H9 (cell line): Measurements from ENCODE around the gene CDKAL1. TPM values are rescaled to one million over a fixed set of nuclear protein-coding genes. Genes with fewer than 3 reads are reported as not detected.

ENCODE experiments used
- DNase-seq: peaks from one replicate; pipeline ENCODE4 v3.0.0-alpha.2; 2017
- H2AFZ ChIP-seq: one replicate; pipeline ENCODE4 v1.6.1; 2013; ENCODE audit warnings: mild to moderate bottlenecking, low read length, control low read depth, moderate library complexity
- H2AK5ac ChIP-seq: 2 replicates; pipeline ENCODE4 v1.6.1; 2013; ENCODE audit warnings: low read length, control low read depth, mixed read lengths; ENCODE audit not compliant: insufficient read length
- H2BK120ac ChIP-seq: one replicate; pipeline ENCODE4 v1.6.1; 2013; ENCODE audit warnings: low read depth, mild to moderate bottlenecking, low read length, control low read depth, inconsistent platforms; ENCODE audit not compliant: poor library complexity, severe bottlenecking
- H2BK12ac ChIP-seq: 2 replicates; pipeline ENCODE4 v1.6.1; 2013; ENCODE audit warnings: low read length, control low read depth, mixed read lengths, low read depth; ENCODE audit not compliant: insufficient read length
- H2BK15ac ChIP-seq: 2 replicates; pipeline ENCODE4 v1.6.1; 2013; ENCODE audit warnings: low read depth, low read length, control low read depth
- H2BK20ac ChIP-seq: one replicate; pipeline ENCODE4 v1.6.1; 2013; ENCODE audit warnings: low read depth, mild to moderate bottlenecking, low read length, control low read depth, inconsistent platforms; ENCODE audit not compliant: poor library complexity, severe bottlenecking
- H2BK5ac ChIP-seq: 2 replicates; pipeline ENCODE4 v1.6.1; 2013; ENCODE audit warnings: low read length, control low read depth, mixed read lengths; ENCODE audit not compliant: insufficient read length
- H3K14ac ChIP-seq: 2 replicates; pipeline ENCODE4 v1.6.1; 2013; ENCODE audit warnings: low read length, control low read depth; ENCODE audit not compliant: insufficient read depth
- H3K18ac ChIP-seq: 2 replicates; pipeline ENCODE4 v1.6.1; 2013; ENCODE audit warnings: low read depth, mild to moderate bottlenecking, mixed read lengths, low read length, control low read depth; ENCODE audit not compliant: insufficient read length
- H3K23ac ChIP-seq: 2 replicates; pipeline ENCODE4 v1.6.1; 2013; ENCODE audit warnings: low read length, control low read depth, mixed read lengths, low read depth; ENCODE audit not compliant: insufficient read length
- H3K23me2 ChIP-seq: 2 replicates; pipeline ENCODE4 v1.6.1; 2013; ENCODE audit warnings: low read depth, mild to moderate bottlenecking, mixed read lengths, low read length, control low read depth; ENCODE audit not compliant: insufficient read length, poor library complexity, severe bottlenecking
- H3K27ac ChIP-seq: 2 replicates; pipeline ENCODE4 v1.5.1; 2013; ENCODE audit warnings: low read length, control low read depth, mixed read lengths, low read depth; ENCODE audit not compliant: insufficient read length
- H3K27me3 ChIP-seq: 2 replicates; pipeline ENCODE4 v1.6.1; 2013; ENCODE audit warnings: low read length, control low read depth, inconsistent platforms; ENCODE audit not compliant: insufficient read depth
- H3K4ac ChIP-seq: 2 replicates; pipeline ENCODE4 v1.6.1; 2013; ENCODE audit warnings: low read depth, mild to moderate bottlenecking, control low read depth, inconsistent platforms, low read length, moderate library complexity
- H3K4me1 ChIP-seq: 2 replicates; pipeline ENCODE4 v1.6.1; 2013; ENCODE audit warnings: low read length, control low read depth, inconsistent platforms; ENCODE audit not compliant: insufficient read depth
- H3K4me2 ChIP-seq: 2 replicates; pipeline ENCODE4 v1.6.1; 2013; ENCODE audit warnings: low read length, control low read depth, mixed read lengths; ENCODE audit not compliant: insufficient read length, insufficient read depth
- H3K56ac ChIP-seq: 2 replicates; pipeline ENCODE4 v1.6.1; 2013; ENCODE audit warnings: low read depth, mild to moderate bottlenecking, mixed read lengths, low read length, control low read depth; ENCODE audit not compliant: insufficient read length
- H3K79me1 ChIP-seq: 2 replicates; pipeline ENCODE4 v1.6.1; 2013; ENCODE audit warnings: low read depth, mild to moderate bottlenecking, moderate library complexity, low read length, control low read depth, inconsistent platforms; ENCODE audit not compliant: insufficient read depth, poor library complexity, severe bottlenecking
- H3K79me2 ChIP-seq: 2 replicates; pipeline ENCODE4 v1.6.1; 2013; ENCODE audit warnings: low read length, control low read depth, inconsistent platforms; ENCODE audit not compliant: insufficient read depth
- H3K9ac ChIP-seq: 2 replicates; pipeline ENCODE4 v1.6.1; 2013; ENCODE audit warnings: low read length, control low read depth, mixed read lengths; ENCODE audit not compliant: insufficient read length; ENCODE audit errors: extremely low read depth
- H3K9me3 ChIP-seq: one replicate; pipeline ENCODE4 v1.6.1; 2013; ENCODE audit warnings: low read depth, low read length, inconsistent platforms; ENCODE audit not compliant: control insufficient read depth
- H3T11ph ChIP-seq: one replicate; pipeline ENCODE4 v1.6.1; 2013; ENCODE audit warnings: mild to moderate bottlenecking, low read length, control low read depth, inconsistent platforms
- H4K20me1 ChIP-seq: one replicate; pipeline ENCODE4 v1.6.1; 2013; ENCODE audit not compliant: control insufficient read depth, insufficient read length, insufficient read depth
- H4K5ac ChIP-seq: 2 replicates; pipeline ENCODE4 v1.6.1; 2013; ENCODE audit warnings: low read depth, mild to moderate bottlenecking, mixed read lengths, low read length, control low read depth; ENCODE audit not compliant: insufficient read length
- H4K8ac ChIP-seq: replicated peaks from 2 replicates; pipeline ENCODE4 v1.6.1; 2013; ENCODE audit warnings: low read length, control low read depth, mixed read lengths, low read depth; ENCODE audit not compliant: insufficient read length
- H4K91ac ChIP-seq: 2 replicates; pipeline ENCODE4 v1.6.1; 2013; ENCODE audit warnings: low read depth, mild to moderate bottlenecking, moderate library complexity, mixed read lengths, low read length, control low read depth; ENCODE audit not compliant: insufficient read length
- H3K27ac Mint-ChIP-seq, 3 experiments: 2 replicates in 2 of 3; 3 replicates in 1 of 3; pipeline ENCODE4 v1.8.0; 2020 to 2021; ENCODE audit warnings: mixed read lengths in 3 of 3, mild to moderate bottlenecking in 1 of 3, moderate library complexity in 1 of 3
- H3K27me3 Mint-ChIP-seq: 2 replicates; pipeline ENCODE4 v1.8.0; 2021; ENCODE audit warnings: low read depth, mild to moderate bottlenecking, moderate library complexity, mixed read lengths
- H3K36me3 Mint-ChIP-seq, 3 experiments: 2 replicates in 2 of 3; 3 replicates in 1 of 3; pipeline ENCODE4 v1.8.0; 2020 to 2021; ENCODE audit warnings: low read depth in 3 of 3, mixed read lengths in 3 of 3; ENCODE audit not compliant: insufficient read depth in 1 of 3
- H3K4me1 Mint-ChIP-seq, 2 experiments: 2 replicates each; pipeline ENCODE4 v1.8.0; 2020; ENCODE audit warnings: mixed read lengths in 2 of 2
- H3K4me3 Mint-ChIP-seq, 2 experiments: 2 replicates in 1 of 2; 3 replicates in 1 of 2; pipeline ENCODE4 v1.8.0; 2020 to 2021; ENCODE audit warnings: mild to moderate bottlenecking in 2 of 2, mixed read lengths in 2 of 2, moderate library complexity in 1 of 2
- H3K9me3 Mint-ChIP-seq, 2 experiments: 2 replicates in 1 of 2; 3 replicates in 1 of 2; pipeline ENCODE4 v1.8.0; 2020; ENCODE audit warnings: mild to moderate bottlenecking in 2 of 2, mixed read lengths in 2 of 2, moderate library complexity in 1 of 2
- WGBS: extraction: QIAGEN DNeasy Blood & Tissue Kit; methylation state at CpG from one replicate; pipeline ENCODE4 v1.1.7; 2013; ENCODE audit warnings: missing lambda C conversion rate, low lambda C conversion rate, mixed read lengths; ENCODE audit not compliant: insufficient read length; ENCODE audit errors: extremely low coverage; 5-methylcytosine and 5-hydroxymethylcytosine counted together
- total RNA-seq: library from RNA; stranded (reverse); gene quantifications from 2 replicates; pipeline ENCODE4 v1.2.1, GENCODE V29; 2021
- TF ChIP-seq, protein P1 (sequence below): fragments of 200-600 bp; sonication (generic); conservative IDR thresholded peaks from 3 replicates; pipeline ENCODE4 v1.8.0; 2021; ENCODE audit warnings: antibody characterized with exemption, mild to moderate bottlenecking

Gene CDKAL1
- total RNA-seq, 1 experiment from 2014 or later, result 23.0 TPM

DNA sequence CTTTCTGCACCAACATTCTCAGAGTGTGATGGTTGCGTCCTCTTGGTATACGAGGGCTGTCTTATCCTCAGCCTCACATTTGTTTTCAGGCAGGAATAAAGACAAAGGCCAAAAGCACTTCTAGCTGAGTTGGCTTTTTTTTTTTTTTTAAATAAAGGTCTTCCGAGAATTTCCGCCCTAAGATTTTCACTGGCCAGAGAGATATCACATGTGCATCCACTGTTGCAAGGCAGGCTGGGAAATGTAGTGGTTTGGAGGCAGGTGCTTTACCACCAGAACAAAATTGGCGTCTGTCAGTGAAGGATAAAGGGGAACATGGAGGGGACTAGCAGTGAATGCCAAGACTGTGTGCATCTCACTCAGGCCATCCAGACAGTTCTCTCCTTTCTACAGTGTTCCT lies 724.4 kb downstream of the CDKAL1 start:
- peaks cover 0 to 8% of the 10 kb centered on the region in 2 experiments; a peak in 3 of 5 replicates for H3K9me3 Mint-ChIP-seq

More for the DNA sequence above, 724.4 kb downstream of the CDKAL1 start:
- no peak overlapping the region for H3K27ac Mint-ChIP-seq
- H3K4me3 Mint-ChIP-seq, result no peak overlapping the region
- no peaks in the 10 kb centered on the region for H3K4me1 ChIP-seq
- no peak overlapping the region for H4K8ac ChIP-seq
- H3K9ac ChIP-seq, result no peak overlapping the region
- no peak overlapping the region for H3K18ac ChIP-seq
- no peak overlapping the region for H3K4me2 ChIP-seq
- no peaks in the 10 kb centered on the region for H3K79me1 ChIP-seq
- H4K20me1 ChIP-seq, result no peaks in the 10 kb centered on the region
- no peak overlapping the region for H4K5ac ChIP-seq
- TF ChIP-seq, protein P1, sequence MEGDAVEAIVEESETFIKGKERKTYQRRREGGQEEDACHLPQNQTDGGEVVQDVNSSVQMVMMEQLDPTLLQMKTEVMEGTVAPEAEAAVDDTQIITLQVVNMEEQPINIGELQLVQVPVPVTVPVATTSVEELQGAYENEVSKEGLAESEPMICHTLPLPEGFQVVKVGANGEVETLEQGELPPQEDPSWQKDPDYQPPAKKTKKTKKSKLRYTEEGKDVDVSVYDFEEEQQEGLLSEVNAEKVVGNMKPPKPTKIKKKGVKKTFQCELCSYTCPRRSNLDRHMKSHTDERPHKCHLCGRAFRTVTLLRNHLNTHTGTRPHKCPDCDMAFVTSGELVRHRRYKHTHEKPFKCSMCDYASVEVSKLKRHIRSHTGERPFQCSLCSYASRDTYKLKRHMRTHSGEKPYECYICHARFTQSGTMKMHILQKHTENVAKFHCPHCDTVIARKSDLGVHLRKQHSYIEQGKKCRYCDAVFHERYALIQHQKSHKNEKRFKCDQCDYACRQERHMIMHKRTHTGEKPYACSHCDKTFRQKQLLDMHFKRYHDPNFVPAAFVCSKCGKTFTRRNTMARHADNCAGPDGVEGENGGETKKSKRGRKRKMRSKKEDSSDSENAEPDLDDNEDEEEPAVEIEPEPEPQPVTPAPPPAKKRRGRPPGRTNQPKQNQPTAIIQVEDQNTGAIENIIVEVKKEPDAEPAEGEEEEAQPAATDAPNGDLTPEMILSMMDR, result no peak
- no peak overlapping the region for H2BK12ac ChIP-seq
- H3T11ph ChIP-seq, result no peak overlapping the region
- H2AFZ ChIP-seq, result no peak overlapping the region
- no peak overlapping the region for H2BK120ac ChIP-seq
- DNase-seq, result no peak
- H3K4ac ChIP-seq, result no peak overlapping the region
- H4K91ac ChIP-seq, result no peak overlapping the region
- H3K4me1 Mint-ChIP-seq, result peaks cover 5 to 12% of the 10 kb centered on the region in 2 experiments
- H3K23ac ChIP-seq, result no peak overlapping the region
- no peak overlapping the region for H2BK5ac ChIP-seq
- H3K27ac ChIP-seq, result no peak overlapping the region
- H3K79me2 ChIP-seq, result no peaks in the 10 kb centered on the region
- no peak overlapping the region for H2BK15ac ChIP-seq
- H2BK20ac ChIP-seq, result no peak overlapping the region
- H3K23me2 ChIP-seq, result no peaks in the 10 kb centered on the region
- WGBS, result no CpG with 5 or more reads among the region's 5 CpGs
- no peak overlapping the region for H3K14ac ChIP-seq
- no peak overlapping the region for H2AK5ac ChIP-seq
- H3K27me3 ChIP-seq, result no peaks in the 10 kb centered on the region
- peaks cover 0 to 5% (median 1%) of the 10 kb centered on the region in 3 experiments; a peak in 3 of 7 replicates for H3K36me3 Mint-ChIP-seq
- no peak overlapping the region for H3K56ac ChIP-seq
- H3K9me3 ChIP-seq, result no peaks in the 10 kb centered on the region
- H3K27me3 Mint-ChIP-seq, result no peaks in the 10 kb centered on the region
